ENCODE results near the gene RALGAPB. TPM values are rescaled to one million over a fixed set of nuclear protein-coding genes. Genes with fewer than 3 reads are reported as not detected.

Gene RALGAPB
- polyA plus RNA-seq, 1 of the 3 experiments (the other 2 are of a cell fraction), result 10.8 TPM

DNA sequence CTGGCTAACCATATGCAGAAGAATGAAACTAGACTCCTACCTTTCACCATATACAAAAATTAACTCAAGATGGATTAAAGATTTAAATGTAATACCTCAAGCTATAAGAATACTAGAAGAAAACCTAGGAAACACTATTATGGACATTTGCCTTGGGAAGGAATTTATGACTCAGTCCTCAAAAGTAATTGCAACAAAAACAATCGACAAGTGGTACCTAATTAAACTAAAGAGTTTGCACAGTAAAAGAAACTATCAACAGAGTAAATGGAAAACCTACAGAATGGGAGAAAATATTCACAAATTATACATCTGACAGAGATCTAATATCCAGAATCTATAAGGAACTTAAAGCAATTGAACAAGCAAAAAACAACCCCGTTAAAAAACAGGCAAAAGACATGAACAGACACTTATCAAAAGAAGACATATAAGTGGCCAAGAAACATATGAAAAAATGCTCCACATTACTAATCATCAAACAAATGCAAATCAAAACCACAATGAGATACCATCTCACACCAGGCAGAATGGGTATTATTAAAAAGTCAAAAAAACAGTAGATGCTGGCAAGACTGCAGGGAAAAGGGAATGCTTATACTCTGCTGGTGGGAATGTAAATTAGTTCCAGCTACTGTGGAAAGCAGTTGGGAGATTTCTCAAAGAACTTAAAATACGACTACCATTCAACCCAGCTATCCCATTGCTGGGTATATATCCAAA, 31.9 kb downstream of the RALGAPB start:
- H3K4me3 ChIP-seq (ENCODE audit: low read depth in 2 of 2, low read length in 1 of 2), result no peak overlapping the region
- DNase-seq, result no peak
- H4K20me1 ChIP-seq (ENCODE audit: insufficient read depth), result no peaks in the 10 kb centered on the region; the same call in 1 of the 2 replicates
- no peaks in the 10 kb centered on the region for H3K9me2 ChIP-seq
- WGBS (ENCODE audit: low lambda C conversion rate), result 96% methylated on average over 3 of the region's 3 CpGs
- no peaks in the 10 kb centered on the region for H3F3A ChIP-seq (replicated peaks; ENCODE audit: insufficient read depth)
- H3K36me3 ChIP-seq (replicated peaks in 1 of 2; ENCODE audit: control insufficient read depth in 1 of 2, insufficient read depth in 2 of 2, low read length in 1 of 2), result peaks cover 37 to 65% of the 10 kb centered on the region in 2 experiments
- no peak overlapping the region for H3K4me2 ChIP-seq
- H3K27ac ChIP-seq (ENCODE audit: low read depth in 2 of 2, low read length in 1 of 2), result no peak overlapping the region
- H3K4me1 ChIP-seq (ENCODE audit: control insufficient read depth in 1 of 2, insufficient read depth in 2 of 2, low read depth in 1 of 2, low read length in 1 of 2), result no peaks in the 10 kb centered on the region; a peak in 1 of 4 replicates
- H3K27me3 ChIP-seq (ENCODE audit: insufficient read depth), result no peaks in the 10 kb centered on the region
- no peaks in the 10 kb centered on the region for H3K9me3 ChIP-seq
- H3K9ac ChIP-seq, result no peak overlapping the region
- H2AFZ ChIP-seq (ENCODE audit: low read depth), result no peak overlapping the region
- no peaks in the 10 kb centered on the region for H3K79me2 ChIP-seq (ENCODE audit: insufficient read depth)
- ChIA-PET CTCF (no interaction called here), POLR2A (no interaction called here)
- TF ChIP-seq MEF2A (IDR thresholded peaks at IDR 0.05; ENCODE audit: borderline replicate concordance, low read depth) (no peak), TAF1 (IDR thresholded peaks at IDR 0.05; ENCODE audit: borderline replicate concordance, low read depth, low read length) (no peak), CHD2 (IDR thresholded peaks at IDR 0.05; ENCODE audit: low read length, partially characterized antibody) (no peak), PBX3 (IDR thresholded peaks at IDR 0.05) (no peak), USF1 (IDR thresholded peaks at IDR 0.05; ENCODE audit: borderline replicate concordance, low read depth) (no peak), NRF1 (IDR thresholded peaks at IDR 0.05; ENCODE audit: low read depth, low read length) (no peak), USF2 (IDR thresholded peaks at IDR 0.05; ENCODE audit: borderline replicate concordance, low read depth, low read length) (no peak), MAX (IDR thresholded peaks at IDR 0.05; ENCODE audit: low read depth) (no peak), NFIC (IDR thresholded peaks at IDR 0.05; ENCODE audit: borderline replicate concordance) (no peak), EZH2phosphoT487 (IDR thresholded peaks at IDR 0.05; ENCODE audit: borderline replicate concordance, low read depth) (no peak), SMC3 (IDR thresholded peaks at IDR 0.05; ENCODE audit: low read depth, low read length) (no peak), IRF3 (IDR thresholded peaks at IDR 0.05; ENCODE audit: low read depth, low read length) (no peak), GABPA (IDR thresholded peaks at IDR 0.05; ENCODE audit: low read depth) (no peak)
- TF ChIP-seq, protein P1, sequence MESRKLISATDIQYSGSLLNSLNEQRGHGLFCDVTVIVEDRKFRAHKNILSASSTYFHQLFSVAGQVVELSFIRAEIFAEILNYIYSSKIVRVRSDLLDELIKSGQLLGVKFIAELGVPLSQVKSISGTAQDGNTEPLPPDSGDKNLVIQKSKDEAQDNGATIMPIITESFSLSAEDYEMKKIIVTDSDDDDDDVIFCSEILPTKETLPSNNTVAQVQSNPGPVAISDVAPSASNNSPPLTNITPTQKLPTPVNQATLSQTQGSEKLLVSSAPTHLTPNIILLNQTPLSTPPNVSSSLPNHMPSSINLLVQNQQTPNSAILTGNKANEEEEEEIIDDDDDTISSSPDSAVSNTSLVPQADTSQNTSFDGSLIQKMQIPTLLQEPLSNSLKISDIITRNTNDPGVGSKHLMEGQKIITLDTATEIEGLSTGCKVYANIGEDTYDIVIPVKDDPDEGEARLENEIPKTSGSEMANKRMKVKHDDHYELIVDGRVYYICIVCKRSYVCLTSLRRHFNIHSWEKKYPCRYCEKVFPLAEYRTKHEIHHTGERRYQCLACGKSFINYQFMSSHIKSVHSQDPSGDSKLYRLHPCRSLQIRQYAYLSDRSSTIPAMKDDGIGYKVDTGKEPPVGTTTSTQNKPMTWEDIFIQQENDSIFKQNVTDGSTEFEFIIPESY (IDR thresholded peaks at IDR 0.05; ENCODE audit: borderline replicate concordance, low read depth), result no peak

All from SK-N-SH (cell line).